C1 segment of cervical spinal cord (tissue), 14 donors: ENCODE results near the gene ST6GALNAC6.
"Not testable (repeated sequence)": the region's sequence is repeated elsewhere in the genome, so short reads cannot be mapped to it uniquely, and the experiment has no call there.

Experiments used
- DNase-seq, 14 donors: peaks; one replicate each; lab custom pipeline; 2025; lab: John Stamatoyannopoulos, UW

Gene ST6GALNAC6

DNA sequence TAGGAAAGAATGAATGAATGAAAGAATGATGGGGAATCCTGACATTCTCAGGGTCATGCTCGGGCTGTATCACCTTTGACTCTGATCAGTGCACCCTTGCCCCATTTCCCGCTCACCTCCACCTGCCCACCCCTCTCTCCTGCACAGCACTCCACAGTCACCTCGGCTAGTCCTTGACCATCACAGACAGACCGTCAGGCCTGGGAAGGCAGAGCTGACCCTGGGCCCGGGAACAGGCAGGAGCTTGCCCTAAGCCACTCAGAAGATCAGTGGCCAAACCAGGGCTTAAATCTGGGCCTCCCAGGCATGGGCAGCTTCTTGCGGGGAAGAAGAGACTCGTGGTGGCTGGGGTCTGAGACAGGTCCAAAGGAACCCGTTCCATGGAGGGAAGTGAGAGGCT lies 3.6 kb downstream of the ST6GALNAC6 start:
- DNase-seq, result no peak

DNA sequence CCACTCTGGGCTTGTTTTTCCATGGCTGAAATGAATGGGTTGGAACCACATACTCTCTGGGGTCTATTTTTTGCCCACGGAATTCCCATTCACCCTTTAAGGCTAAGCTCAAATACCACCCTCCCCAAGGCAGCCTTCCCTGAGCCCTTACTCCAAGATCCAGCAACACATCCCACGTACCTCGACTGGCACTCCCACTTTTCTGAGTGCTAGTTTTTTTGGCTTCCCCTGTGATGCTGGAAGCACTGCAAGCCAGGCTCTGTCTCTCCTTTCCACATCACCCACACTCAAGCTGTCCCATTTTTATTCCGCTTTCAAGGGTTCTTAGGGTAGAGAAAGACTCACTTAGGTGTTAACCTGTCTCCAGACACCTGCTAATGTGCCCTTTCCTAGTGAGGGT lies 6.0 kb downstream of the ST6GALNAC6 start:
- DNase-seq, result no peak

DNA sequence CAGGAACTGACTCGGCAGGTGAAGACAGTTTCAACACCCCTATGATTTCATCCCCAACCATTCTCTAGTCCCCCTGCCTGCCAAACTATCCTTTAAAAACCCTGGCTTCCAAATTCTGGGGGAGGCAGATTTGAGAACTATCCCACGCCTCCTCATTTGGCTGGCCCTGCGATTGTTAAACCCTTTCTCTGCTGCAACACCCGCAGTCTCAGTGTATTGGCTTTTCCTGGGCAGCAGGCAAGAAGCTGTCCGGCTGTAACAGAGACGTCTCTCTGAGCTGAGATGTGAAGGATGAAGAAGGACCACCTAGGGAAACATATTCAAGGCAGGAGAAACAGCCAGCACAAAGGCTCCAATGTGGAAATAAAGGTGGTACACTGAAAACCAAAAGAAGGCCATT lies 6.6 kb downstream of the ST6GALNAC6 start:
- no peak for DNase-seq

DNA sequence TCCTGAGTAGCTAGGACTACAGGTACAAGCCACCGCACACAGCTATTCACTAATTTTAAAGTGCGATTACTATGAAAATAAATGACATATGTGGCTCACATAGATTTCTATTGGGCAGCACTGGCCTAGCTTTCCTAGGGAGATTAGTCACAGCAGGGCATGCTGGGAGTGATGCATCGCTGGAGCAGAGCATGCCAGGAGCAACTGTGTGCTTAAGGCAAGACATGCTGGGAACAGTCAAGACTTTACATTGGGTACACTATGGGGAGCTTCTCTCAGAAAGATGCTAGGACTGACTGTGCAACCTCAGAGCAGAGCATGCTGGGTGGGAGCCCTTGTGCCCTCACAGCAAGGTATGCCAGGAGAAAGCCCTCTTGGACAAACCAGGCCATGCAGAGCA lies 9.3 kb downstream of the ST6GALNAC6 start:
- DNase-seq, result no peak

DNA sequence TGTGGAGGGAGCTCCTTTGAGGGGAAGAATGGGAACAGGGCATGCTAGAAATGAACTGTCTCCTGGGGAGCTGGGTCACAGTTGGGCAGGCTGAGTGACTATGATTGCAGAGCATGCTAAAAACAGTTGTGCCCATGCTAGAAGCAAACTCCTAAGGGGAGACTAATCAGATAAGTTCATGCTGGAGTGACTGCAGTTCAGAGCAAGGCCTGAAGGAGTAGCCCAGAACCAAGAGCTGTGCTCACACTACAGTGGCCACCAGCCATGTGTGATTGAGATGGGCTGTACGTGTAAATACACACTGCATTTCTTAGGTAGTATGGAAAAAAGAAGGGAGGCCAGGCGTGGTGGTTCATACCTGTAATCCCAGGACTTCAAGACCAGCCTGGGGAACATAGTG lies 11.6 kb downstream of the ST6GALNAC6 start:
- no peak for DNase-seq

- no peak for DNase-seq
Observed at GRCh38 chr9:127886401-127886972, 12.9 kb downstream of the ST6GALNAC6 start.

DNA sequence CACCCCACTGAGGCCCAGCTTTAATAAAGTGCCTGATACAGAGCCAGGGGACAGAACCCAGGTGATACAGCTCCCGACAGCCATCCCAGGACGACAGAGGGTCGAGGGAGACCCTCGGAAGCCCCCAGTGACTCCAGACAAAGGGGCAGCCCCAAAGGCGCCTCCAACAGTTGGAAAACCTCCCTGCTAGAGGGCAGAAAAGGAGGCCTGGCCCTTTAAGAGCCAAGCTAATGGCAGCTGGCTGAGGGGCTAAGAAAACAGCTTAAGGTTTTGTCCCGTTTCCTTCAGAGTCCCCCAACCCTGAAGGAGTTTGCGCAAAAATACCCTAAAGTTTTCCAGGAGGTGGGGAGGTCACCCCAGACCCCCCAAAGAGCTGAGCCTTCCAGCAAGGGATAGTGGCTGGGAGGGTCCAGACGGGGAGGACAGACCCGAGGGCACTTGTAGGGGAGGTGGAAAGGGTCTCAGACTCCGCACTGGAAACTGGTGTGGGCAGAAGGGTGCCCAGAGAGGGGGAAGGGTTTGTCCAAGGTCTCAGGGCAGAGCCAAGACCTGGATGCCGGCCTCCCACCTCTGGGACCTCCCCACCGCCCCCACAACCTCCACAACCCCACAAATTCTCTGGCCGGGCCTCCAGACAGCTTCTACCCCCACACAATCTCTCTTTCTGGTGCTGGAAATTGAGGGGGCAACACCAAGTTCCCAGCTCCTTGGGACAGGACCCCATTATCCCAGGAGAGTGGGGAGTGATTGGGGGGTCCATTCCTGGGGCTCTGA lies 13.7 kb downstream of the ST6GALNAC6 start:
- DNase-seq, result no peak

- DNase-seq, result no peak
Observed at GRCh38 chr9:127884976-127885490, 14.4 kb downstream of the ST6GALNAC6 start.

- peak in 2 of 14 donors; percentile 37 to 54 for DNase-seq
Observed at GRCh38 chr9:127884427-127884911, 14.9 kb downstream of the ST6GALNAC6 start.

- DNase-seq, result no peak
Observed at GRCh38 chr9:127883959-127884358, 15.4 kb downstream of the ST6GALNAC6 start.

DNA sequence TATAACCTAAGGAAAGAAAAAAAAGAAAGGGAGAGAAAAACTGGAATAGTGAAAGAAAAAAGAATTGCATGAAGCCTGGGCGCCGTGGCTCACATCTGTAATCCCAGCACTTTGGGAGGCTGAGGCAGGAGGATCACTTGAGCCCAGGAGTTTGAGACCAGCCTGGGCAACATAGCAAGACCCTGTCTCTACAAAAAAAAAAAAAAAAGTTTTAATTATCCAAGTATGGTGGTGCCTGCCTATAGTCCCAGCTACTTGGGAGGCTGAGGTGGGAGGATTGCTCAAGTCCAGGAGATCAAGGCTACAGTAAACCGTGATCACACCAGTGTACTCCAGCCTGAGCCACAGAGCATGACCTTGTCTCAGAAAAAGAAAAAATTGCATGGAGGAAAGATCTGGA lies 17.7 kb downstream of the ST6GALNAC6 start:
- DNase-seq, result not testable (repeated sequence)

DNA sequence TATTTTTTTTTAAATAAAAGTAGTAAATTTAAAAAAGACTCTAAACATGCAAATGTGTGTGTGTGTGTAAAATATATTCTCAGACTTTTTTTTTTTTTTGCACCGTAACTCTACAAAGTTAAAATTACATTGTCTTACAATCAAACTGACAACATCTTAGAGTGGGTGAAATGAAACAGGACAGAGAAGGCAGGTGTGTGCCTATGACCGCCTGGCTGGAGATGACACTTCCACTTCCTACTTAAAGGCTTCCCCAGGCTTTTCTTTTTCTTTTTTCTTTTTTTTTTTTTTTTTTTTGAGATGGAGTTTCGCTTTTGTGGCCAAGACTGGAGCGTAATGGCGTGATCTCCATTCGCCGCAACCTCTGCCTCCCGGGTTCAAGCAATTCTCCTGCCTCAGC lies 19.3 kb downstream of the ST6GALNAC6 start:
- no peak for DNase-seq

DNA sequence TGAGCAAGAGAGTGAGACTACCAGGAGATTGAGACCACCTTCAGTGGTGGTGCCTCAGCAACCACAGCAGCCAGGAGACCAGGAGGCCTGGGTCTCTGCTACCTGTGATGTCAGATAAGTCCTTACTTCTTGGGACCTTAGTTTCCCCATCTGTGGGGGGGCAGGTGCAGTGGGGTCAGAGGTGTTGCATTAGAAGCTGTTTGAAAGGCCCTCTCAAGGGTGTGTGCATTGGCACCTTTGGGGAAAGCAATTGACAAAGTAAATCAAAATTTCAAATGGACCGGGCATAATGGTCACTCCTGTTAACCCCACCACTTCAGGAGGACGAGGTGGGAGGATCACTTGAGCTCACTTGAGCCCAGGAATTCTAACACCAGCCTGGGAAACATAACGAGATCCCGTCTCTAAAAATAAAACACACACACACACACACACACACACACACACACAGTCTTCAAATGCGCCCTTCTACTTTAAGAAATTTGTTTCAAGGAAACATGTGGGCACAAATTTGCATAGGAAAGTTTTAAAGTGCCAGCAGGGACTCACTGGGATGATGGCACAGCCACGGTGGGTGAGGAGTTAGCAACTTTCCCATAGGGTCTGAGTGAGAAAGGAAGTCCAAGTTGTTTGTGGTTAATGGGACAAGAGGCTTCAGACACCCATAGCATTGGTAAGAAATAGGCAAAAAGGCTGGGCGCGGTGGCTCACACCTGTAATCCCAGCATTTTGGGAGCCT lies 20.6 kb downstream of the ST6GALNAC6 start:
- no peak for DNase-seq

DNA sequence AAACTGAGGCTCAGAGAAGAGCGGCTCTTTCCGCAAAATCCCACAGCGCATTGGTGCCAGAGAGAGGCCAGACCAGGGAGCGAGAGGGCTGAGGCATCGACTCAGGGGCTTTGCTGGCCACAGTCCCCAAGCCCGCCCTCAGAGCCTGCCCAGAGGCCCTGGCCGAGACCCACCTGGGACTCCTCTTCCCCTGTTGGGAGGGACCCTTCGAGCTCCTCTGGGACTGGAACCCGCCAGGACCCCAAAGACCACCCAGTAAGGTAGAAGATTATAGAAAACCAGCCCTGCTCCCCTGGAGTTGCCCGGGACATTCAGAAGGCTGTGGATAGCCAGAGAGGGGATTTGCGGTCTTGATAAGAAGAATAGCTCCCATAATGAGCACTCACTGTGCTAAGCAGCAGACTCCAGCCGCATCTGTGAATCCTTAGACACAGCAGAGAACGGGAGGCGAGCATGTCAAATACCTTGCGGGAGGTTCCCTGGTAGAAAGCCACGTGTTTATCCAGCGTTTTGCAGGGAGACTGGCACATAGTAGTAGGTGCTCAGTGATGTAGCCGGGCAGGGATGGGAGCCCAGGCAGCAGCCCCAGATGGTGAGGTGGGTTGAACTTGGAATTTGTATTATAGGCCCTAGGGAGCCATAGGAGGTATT lies 21.3 kb downstream of the ST6GALNAC6 start:
- no peak for DNase-seq

DNA sequence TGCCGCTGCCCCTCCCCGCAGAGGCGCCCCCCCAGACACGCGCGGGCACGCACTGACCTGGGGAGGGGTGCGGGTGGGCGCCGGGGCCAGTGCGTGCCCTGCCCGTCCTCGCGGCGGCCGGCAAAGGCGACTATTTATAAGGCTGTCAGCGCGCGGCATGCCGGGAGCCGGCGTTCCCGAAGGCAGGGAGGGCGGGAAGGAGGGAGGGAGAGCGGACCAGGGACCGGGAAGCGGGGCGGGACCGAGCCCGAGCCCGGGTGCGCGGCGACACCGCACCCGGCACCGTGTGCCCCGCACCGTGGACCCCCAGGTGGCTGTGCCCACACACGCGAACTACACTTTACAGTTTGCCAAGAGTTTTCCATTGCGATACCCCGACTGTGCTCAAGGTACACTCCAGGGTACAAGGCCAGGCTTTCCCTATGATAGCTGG lies 21.8 kb downstream of the ST6GALNAC6 start, which contains the start of gene AK1:
AK1 (minus strand) TSS at position 110 of the 433 bp plus-strand sequence. CDS start 3,058 bp downstream, outside the sequence.
- peak in 13 of 14 donors; percentile 42 to 88 (median 76) for DNase-seq

DNA sequence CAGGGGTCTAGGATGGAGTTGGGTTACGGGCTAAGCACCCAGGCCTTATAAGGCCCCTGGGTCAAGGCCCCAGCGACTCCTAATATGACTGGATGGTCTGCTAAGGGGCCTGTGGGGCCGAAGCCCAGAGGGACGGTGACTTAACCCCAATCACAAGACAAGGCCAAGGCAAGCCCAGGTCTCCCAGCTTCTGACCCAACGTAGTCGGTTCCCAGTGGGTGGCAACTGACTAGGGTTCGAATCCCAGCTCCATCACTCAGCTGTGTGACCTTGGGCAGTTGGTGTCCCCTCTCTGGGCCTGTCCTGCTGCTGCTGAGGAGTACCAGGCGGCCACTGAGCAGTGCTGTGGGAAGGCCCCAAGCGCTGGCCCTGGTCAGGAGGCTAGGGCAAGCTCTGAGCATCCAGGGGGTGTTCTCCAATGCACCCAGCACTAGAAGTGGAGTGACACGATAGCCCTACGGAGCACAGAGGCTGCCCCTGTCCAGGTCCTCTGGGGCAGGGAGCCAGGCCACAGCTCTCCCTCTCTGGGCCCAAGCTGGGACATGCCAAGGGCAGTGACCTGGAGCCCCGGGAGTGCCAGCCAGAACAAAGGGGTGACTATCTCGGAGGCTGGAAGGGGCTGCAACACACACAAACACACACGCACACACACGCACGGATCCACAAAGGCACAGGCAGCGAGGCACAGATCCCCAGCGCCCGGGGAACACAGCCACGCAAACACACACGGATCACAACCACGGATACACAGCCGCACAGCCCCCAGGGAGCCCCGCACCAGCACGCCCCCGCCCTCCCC lies 22.4 kb downstream of the ST6GALNAC6 start:
- peak in 6 of 14 donors; percentile 50 to 82 (median 59) for DNase-seq

- DNase-seq, result no peak
Observed at GRCh38 chr9:127876026-127876763, 23.2 kb downstream of the ST6GALNAC6 start.

DNA sequence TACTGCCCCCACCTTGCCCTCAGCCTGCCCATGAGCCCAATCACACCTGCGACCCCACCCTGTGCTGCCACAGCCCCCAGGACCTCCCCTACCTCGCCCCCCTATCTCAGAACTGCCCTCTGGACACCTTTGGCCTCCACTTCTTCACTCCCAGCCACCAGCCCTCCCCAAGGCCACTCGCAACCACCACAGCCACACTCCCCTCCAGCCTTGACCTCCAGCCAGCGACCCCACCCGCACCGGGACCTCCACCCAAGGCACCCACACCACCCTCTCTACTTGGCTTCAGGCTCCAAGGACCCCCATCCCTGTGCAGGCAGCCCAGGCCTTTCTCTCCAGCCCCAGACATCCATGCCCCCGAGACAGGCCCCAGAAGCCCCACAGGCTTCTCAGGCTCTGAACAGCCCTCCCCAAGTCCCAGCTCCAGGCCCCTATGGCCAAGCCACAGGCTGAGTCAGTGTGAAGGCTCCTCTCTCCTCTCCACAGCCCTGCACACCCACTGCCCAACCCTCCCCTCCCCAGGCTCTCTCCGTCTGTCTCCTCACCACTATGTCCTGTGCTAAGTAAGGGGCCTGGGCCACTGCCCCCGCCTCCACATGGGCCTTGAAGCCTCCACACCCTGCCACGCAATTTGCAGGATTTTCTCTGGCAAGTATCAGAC lies 24.0 kb downstream of the ST6GALNAC6 start:
- peak in 1 of 14 donors; percentile 20 for DNase-seq
